Measurements from ENCODE around the gene CD177.
"Not testable (repeated sequence)": the region's sequence is repeated elsewhere in the genome, so short reads cannot be mapped to it uniquely, and the experiment has no call there.

Gene CD177, protein sequence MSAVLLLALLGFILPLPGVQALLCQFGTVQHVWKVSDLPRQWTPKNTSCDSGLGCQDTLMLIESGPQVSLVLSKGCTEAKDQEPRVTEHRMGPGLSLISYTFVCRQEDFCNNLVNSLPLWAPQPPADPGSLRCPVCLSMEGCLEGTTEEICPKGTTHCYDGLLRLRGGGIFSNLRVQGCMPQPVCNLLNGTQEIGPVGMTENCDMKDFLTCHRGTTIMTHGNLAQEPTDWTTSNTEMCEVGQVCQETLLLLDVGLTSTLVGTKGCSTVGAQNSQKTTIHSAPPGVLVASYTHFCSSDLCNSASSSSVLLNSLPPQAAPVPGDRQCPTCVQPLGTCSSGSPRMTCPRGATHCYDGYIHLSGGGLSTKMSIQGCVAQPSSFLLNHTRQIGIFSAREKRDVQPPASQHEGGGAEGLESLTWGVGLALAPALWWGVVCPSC

DNA sequence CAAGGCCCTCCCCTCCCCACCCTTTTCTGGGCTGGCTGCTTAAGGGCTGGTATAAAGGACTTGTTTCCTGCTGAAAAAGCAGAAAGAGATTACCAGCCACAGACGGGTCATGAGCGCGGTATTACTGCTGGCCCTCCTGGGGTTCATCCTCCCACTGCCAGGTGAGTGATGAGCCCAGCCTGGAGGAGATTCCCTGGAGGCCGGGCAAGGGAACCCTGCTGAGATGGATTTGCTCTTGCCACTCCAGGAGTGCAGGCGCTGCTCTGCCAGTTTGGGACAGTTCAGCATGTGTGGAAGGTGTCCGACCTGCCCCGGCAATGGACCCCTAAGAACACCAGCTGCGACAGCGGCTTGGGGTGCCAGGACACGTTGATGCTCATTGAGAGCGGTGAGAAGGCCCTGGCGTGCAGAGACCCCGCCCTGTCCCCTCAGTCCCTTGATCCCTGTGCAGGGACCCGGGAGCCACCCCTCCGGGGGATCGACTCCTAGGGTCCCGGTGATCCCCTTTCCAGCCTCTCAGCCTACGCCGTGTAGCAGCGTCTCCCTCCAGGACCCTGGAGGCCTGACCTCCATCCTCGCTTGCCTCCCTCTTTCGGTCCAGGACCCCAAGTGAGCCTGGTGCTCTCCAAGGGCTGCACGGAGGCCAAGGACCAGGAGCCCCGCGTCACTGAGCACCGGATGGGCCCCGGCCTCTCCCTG, at the start of gene CD177:
Gene CD177, plus strand, starts transcription at position 81 of the 699 bp plus-strand sequence. Its CDS starts 29 bp downstream, at position 110.
- DNase-seq (ENCODE audit: low read depth, low spot score), result no peak

DNA sequence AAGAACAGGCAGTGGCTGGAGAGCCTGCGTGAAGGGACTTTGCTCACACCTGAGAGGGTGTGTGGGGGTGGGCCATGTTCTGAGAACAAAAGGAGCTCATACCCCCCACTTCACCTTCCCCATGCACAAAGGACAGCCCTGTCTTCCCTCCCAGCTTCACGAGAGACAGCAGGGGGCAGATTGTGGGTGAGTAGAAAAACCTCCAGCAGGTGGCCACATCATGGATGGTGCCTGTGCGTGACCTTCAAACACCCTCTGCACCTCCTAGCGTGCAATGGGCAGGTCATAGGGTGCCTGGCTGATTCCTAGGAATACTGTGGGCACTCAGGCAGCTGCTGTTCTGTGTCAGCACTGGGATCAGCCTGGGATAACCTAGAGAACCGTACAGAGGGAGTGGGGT, 47.8 kb upstream of the CD177 start:
- no peak for DNase-seq (ENCODE audit: low read depth, low spot score)

DNA sequence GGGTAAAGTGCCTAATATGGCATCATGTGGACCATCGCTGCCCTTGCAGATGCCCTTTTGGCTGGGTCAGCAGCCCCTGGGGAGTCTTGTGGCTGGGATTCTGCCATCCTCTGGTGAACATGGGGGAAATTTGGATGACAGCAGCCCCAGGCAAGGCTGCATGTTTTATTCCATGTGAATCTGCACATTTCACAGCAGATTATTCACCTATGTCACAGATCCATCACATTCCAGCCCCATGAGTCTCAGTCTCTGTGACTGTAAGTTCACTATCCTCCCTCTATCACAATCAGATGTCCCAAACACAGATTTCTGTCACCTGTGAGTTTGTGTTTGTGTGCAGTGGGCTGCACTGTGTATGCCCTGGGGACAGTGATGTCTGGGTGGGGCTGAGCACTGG, 47.4 kb upstream of the CD177 start:
- no peak for DNase-seq (ENCODE audit: low read depth, low spot score)

DNA sequence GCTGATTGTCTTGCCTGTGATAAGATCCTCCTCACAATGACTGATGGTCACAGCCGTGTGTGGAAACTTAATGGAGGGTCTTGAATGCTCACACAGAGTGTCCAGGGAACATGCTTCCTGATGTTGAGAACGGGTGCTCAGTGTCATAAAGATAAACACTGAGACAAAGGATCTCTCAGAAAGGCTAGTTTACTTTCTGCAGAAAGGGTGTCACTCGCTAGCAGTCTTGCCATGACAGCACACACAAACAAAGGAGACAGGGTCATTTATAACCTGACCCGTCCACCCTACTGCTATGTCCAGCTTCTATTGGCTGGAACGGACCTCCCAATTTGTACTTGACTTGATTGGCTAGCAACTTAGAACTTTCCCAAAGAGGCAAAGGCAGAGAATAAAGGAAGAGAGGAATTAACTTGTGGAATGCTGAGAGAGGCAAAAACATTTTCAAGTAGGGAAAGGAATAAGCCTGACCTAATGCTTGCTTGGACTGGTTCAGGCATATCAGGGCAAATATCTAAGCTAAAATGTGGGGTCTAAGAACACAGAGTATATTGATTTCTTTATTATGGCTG, 45.2 kb upstream of the CD177 start:
- no peak for DNase-seq (ENCODE audit: low read depth, low spot score)

DNA sequence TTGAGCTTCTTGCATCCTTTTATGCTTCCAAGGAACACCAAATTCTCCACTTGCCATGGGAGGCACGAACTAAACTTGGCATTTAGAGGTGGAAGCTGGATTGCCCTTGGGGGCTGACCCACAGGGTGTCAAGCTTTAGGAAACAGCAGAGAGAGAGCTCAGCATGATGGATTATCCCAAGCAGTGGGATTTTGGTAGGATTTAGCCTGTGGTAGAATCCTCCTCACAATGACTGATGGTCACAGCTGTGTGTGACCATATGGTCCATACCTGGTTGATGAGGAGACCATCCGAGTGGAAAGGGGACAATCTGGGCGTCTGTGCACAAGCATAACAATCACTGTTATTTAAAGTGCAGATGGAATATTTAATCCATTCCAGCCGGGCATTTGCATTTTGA, 44.0 kb upstream of the CD177 start:
- no peak for DNase-seq (ENCODE audit: low read depth, low spot score)

DNA sequence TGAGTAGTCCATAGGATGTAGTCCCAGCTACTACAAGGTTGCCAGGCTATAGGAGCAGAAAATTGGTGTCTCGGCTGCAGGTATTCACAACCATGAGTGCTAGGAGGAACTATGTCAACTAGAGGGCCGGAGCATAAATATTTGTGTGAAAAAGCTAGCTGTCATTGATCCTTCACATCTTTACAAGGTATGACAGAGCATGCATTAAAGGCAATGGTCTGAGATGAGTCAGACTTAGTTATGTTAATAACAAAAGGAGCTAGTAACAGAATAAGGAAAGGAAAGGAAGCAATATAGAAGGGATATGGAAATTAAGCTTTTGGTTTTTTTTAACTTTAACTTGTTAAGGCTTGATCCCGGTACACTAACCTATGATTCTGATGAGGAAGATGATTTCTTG, 43.3 kb upstream of the CD177 start:
- DNase-seq (ENCODE audit: low read depth, low spot score), result no peak

DNA sequence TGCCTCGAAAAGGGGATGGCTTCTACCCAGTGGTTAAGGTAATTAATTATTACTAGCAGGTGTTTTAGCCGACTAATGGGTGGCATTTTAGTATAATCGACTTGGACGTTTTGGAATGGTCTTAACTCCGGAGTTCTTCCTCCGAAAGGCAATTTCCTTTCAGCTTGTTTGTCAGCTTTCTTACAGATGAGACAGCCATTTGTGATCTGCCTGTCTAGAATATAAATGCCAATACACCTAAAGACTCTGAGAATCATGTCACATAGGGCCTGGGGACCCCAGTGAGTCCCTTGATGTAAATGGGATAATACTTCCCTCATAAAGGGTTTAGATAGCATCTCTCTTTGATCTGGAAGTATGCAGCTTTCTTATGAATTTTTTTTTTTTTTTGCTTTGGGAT, 42.2 kb upstream of the CD177 start:
- no peak for DNase-seq (ENCODE audit: low read depth, low spot score)

DNA sequence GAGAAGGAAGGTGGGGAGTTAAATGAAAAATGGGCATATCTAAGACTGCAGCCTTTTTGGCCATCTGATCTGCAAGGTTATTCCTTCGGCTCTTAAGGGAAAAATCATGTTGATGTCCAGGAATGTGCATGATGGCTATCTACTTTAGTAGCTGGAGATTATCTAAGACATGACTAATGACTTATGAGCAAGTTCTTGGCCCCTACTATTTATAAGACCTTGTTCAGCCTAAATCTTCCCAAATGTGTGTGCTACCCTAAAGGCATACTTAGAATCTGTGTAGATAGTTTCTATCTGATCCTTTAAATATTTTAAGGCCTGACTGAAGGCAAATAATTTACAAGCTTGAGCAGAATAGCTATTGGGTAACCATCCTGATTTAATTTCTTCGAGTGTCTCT, 41.8 kb upstream of the CD177 start:
- DNase-seq (ENCODE audit: low read depth, low spot score), result no peak

DNA sequence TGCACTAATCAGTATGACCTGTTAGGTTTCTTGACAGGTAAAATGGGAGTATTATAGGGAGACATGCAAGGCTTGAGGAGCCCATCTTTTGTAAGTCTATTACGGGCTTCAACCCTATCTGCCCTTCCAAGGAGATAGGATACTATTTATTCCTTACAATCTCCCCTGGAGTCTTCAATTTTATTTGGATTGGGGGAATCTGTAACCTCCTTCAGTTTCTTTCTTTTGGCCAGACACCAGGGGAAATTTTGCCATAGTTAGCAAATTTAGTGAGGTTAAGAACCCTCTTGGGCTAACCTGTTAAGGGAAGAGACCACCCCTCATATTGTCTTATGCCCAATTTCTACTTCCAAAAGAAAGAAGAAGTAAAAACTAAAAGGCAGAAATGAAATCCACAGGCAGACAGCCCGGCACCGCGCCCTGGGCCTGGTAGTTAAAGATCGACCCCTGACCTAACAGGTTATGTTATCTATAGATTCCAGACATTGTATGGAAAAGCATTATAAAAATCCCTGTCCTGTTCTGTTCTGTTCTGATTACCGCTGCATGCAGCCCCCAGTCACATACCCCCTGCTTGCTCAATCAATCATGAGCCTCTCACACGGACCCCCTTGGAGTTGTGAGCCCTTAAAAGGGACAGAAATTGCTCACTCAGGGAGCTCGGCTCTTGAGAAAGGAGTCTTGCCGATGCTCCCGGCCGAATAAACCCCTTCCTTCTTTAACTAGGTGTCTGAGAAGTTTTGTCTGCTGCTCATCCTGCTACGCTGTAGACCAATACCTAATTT, 39.6 kb upstream of the CD177 start:
- DNase-seq (ENCODE audit: low read depth, low spot score), result no peak

DNA sequence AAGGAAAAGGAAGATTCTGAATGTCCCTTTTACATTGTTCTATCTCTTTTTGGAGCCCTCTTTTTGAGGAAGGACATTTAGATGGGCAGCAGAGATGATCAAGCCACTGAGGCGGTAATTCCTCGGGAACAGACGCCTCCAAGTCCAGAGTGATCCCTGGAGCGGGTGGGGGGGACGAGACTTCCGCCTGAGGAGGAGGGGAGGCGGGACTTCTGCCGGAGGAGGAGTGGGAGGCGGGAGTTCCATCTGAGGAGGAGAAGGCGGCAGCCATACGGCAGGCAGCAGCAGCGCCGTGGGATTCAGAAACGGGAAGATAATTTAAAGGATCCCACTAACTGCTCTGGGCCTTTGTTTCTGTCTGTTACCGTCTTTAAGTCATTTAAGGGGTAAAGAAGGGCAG, 37.6 kb upstream of the CD177 start:
- DNase-seq (ENCODE audit: low read depth, low spot score), result no peak

DNA sequence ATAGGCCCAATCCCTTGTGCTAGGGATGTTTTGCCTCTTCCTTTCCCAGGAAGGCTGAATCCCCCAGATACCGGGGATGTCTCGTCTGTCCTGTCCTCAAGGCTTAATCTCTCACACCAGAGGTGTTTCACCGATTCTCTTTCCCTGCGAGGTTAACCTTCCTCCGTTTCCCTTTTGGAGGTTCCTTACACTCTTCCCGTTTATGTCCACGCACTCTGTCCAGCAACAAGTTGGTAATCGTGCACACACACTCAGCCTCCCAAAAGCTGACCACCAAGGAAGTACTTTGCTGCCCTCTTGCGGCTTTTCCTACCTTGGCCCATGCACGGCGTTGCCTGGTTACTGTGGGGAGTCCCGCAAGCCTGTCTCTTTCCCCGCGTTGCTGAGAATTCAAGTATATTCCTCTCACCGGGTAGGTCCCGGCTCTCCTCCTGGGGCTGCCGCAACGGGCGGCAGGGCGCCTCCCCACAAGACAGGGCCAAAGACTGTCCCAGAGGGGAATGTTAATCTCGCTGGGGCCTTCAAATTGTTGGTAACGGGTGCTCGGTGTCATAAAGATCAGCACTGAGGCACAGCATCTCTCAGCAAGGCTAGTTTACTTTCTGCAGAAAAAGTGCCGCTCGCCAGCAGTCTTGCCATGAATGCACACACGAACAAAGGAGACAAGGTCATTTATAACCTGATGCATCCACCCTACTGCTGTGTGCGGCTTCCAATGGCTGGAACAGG, 36.7 kb upstream of the CD177 start:
- DNase-seq (ENCODE audit: low read depth, low spot score), result no peak

DNA sequence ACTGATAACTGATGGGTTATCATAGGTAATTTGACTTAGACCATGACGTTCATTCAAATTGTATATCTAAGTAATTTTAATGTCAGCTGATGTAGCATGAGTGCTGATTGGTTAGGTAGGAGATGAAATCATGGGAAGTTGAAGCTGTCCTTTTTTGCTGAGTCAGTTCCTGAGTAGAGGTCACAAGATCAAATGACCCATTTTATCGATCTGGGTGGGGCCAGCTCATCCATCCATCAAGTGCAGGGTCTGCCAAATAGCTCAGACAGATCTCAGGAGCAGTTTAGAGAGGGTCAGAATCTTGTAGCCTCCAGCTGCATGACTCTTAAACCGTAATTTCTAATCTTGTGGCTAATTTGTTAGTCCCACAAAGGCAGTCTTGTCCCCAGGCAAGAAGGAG, 35.3 kb upstream of the CD177 start:
- DNase-seq (ENCODE audit: low read depth, low spot score), result no peak

DNA sequence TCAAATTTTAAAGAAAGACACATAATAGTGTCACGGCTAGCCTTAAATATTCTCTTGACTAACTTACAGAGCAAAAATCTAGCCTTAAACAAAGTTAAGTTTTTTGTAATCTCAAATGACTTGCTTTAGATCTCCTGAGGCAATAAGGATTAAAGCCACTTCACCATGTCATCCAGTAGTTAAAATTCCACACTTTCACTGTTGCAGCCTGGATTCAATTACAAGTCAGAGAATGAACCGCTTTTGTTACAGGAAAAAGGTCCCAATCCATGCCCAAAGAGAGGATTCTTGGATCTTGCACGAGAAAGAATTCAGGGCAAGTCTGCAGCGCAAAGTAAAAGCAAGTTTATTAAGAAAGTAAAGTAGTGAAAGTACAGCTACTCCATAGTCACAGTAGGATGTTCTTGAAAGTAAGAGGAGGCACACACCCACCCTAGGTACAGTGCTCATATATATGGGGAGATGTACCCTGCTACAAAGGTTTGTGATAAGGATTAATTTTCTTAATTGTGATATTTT, 34.6 kb upstream of the CD177 start:
- no peak for DNase-seq (ENCODE audit: low read depth, low spot score)

DNA sequence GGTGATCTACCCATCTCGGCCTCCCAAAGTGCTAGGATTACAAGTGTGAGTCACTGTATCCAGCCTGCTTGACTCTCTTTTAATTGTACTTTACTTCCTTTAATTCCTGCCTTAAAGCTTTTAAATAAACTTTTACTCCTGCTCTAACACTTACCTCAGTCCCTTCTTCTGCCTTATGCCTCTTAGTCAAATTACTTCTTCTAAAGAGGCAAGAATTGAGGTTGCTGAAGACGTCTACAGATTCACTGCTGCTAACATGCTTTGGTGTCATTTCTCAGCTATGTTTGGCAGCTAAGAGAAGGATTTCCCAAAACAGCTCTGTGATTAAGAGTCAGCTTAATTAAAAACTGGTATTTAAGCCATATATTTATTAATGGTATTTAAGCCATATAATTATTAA, 32.9 kb upstream of the CD177 start:
- no peak for DNase-seq (ENCODE audit: low read depth, low spot score)

DNA sequence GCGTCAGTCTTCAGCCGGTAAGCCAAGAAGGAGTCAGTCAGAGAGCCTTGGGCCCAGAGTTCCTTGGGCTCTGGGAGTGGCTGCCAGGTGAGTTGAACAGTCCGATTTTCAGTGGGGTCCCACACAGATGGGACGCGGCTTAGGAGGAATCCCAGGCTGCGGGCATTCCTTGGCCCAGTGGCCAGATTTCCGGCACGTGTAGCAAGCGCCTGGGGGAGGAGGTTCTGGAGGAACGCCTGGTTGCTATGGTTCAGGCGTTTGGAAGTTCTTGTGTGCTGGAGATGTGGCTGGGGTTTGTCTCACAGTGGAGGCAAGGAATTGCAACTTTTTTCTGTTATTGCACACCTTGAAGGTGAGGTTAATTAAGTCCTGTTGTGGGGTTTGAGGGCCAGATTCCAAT, 26.7 kb upstream of the CD177 start:
- DNase-seq (ENCODE audit: low read depth, low spot score), result not testable (repeated sequence)

DNA sequence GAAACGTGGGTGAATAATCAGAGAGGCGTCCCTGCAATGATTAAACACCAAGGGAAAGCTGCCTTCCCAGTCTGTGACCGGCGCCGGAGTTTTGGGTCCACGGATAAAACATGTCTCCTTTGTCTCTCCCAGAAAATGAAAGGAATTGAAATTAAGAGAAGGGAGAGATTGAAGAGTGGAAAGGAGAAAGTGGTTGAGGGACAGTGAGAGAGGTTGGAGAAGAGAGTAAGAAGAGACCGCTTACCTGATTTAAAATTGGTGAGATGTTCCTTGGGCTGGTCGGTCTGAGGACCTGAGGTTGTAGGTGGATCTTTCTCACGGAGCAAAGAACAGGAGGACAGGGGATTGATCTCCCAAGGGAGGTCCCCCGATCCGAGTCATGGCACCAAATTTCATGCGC, 24.9 kb upstream of the CD177 start:
- DNase-seq (ENCODE audit: low read depth, low spot score), result not testable (repeated sequence)

DNA sequence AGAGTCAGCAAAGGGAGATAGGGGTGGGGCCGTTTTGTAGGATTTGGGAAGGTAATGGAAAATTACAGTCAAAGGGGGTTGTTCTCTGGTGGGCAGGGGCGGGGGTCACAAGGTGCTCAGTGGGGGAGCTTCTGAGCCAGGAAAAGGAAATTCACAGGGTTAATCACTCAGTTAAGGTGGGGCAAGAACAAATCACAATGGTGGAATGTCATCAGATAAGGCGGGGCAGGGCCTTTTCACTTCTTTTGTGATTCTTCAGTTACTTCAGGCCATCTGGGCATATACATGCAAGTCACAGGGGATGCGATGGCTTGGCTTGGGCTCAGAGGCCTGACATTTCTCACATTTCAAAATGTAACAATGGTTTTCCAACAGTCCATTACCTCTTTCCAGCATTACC, 24.4 kb upstream of the CD177 start:
- not testable (repeated sequence) for DNase-seq (ENCODE audit: low read depth, low spot score)

DNA sequence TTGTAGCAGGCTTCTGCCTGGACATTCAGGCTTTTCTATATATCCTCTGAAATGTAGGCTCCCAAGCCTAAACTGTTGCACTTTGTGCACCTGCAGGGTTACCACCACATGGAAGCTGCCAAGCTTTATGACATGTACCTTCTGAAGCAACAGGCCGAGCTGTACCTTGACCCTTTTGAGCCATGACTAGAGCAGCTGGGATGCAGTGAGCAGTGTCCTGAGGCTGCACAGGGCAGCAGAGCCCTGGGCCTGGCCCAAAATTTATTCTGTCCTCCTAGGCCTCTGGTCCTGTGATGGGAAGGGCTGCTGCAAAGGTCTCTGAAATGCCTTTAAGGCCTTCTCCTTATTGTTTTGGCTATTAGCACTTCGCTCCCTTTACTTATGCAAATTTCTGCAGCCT, 23.5 kb upstream of the CD177 start:
- DNase-seq (ENCODE audit: low read depth, low spot score), result no peak

DNA sequence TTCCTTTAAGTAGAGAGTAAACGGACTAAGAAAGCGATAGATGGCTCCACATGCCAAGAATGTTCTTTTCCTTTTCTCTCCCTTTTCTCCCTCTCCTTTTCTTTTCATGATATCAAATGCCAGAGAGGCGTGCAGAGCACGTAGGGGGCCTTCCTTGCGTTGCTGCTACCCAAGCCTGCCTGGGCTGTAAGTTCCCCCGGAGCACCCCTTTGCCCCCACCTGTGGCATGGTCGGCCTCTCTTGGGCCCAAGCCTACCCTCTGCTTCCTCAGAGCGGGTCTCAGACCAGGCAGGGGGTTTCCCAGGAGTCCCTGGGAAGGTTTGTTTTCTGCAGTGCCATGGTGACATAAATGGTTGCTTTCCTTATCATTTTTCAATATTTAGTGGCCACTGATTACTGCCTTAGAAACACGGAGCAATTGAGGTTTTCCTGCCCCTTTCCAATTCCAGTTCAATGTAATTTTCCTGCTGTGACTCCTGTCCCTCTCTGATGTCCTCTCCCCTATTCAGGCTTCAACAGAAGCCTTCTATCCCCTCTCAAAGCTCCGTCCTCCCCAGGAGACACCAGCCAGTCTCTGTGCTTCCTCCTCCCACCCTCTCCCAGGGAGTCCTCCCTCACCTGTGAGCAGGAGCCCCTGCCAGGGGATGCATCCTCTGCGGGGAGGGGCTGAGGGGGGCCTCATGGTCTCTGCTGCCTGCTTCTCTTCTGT, 22.6 kb upstream of the CD177 start:
- DNase-seq (ENCODE audit: low read depth, low spot score), result no peak

DNA sequence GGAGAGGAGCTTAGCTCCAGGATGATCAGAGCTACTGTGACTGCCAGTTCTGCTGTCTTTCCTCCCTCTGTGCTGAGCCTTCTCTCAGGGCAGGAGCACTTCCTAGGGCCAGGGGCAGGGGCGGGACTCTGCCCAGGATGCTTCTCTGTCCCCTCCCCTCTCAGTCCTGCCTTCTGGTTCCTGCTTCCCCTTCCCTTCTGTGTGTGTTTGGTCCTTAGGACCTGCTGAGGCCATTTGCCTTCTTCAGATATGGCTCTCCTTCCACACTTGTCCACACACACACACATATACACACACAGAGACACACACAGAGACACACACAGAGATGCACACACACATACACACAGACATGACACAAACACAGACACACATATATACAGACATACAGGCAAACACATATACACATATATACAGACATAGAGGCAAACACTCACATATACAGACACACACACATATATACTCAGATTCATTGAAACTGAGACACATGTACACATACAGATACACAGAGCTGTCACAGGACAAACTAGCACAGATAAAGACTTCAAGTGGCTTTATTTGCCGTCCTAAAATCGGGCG, 22.0 kb upstream of the CD177 start:
- DNase-seq (ENCODE audit: low read depth, low spot score), result no peak

Measured in iPS DF 19.7 (cell line).